Thoracic aorta (tissue), 2 donors: Measurements from ENCODE around the gene SPRTN. TPM values are rescaled to one million over a fixed set of nuclear protein-coding genes. Genes with fewer than 3 reads are reported as not detected.

Experiments used
- ATAC-seq: fragments of 150-250 bp; one replicate; pipeline ENCODE4 v1.8.0; 2017; ENCODE audit warnings: low read depth; ENCODE audit not compliant: insufficient number of reproducible peaks, low FRiP score
- DNase-seq: peaks from one replicate; pipeline ENCODE4 v3.0.0-alpha.2; 2020; ENCODE audit warnings: low spot score
- H3K27ac ChIP-seq, 2 donors: fragments of 200-600 bp; sonication (generic); 1 replicate in 1 of 2; 2 replicates in 1 of 2; pipeline ENCODE4 v1.5.1; 2016; ENCODE audit warnings: mild to moderate bottlenecking in 2 of 2, moderate library complexity in 2 of 2
- H3K27me3 ChIP-seq: fragments of 200-600 bp; sonication (generic); replicated peaks from 2 replicates; pipeline ENCODE4 v1.6.0; 2016; ENCODE audit warnings: mild to moderate bottlenecking; ENCODE audit not compliant: insufficient read depth
- H3K36me3 ChIP-seq: fragments of 200-600 bp; sonication (generic); one replicate; pipeline ENCODE4 v1.5.1; 2016
- H3K4me1 ChIP-seq, 2 donors: fragments of 200-600 bp; sonication (generic); 1 replicate in 1 of 2; 2 replicates in 1 of 2; pipeline versions ENCODE4 v1.5.1 to v1.6.0; 2016; ENCODE audit warnings: low read depth in 2 of 2, mild to moderate bottlenecking in 1 of 2; ENCODE audit not compliant: control insufficient read depth in 1 of 2
- H3K4me3 ChIP-seq: fragments of 200-600 bp; sonication (generic); 2 replicates; pipeline ENCODE4 v1.5.1; 2016; ENCODE audit warnings: mild to moderate bottlenecking
- H3K9me3 ChIP-seq: fragments of 200-600 bp; sonication (generic); 2 replicates; pipeline ENCODE4 v1.5.1; 2016
- CTCF ChIP-seq: fragments of 200-600 bp; sonication (generic); IDR thresholded peaks from one replicate; pipeline ENCODE4 v1.5.1; 2019; ENCODE audit warnings: antibody characterized with exemption
- total RNA-seq, 2 donors: library from RNA; depleted of rRNA; stranded (reverse); fragments of >200 nt; gene quantifications; one replicate each; pipeline versions ENCODE4 v1.1.0 to v1.2.3, GENCODE V29; 2016

The SPRTN gene
- total RNA-seq, 2 donors from 2014 or later, result 12.7 to 18.4 TPM

GRCh38 chr1:231312432-231312788 lies 25.7 kb upstream of the SPRTN start:
- no peak for TF ChIP-seq CTCF
- H3K4me3 ChIP-seq, result no peak overlapping the region
- no peak overlapping the region for H3K27ac ChIP-seq
- no peaks in the 10 kb centered on the region for H3K27me3 ChIP-seq
- no peaks in the 10 kb centered on the region for H3K9me3 ChIP-seq
- no peaks in the 10 kb centered on the region for H3K4me1 ChIP-seq
- ATAC-seq (no peak), DNase-seq (no peak)
- H3K36me3 ChIP-seq, result no peaks in the 10 kb centered on the region

- Histone ChIP-seq H3K27me3 (no peaks in the 10 kb centered on the region), H3K36me3 (no peaks in the 10 kb centered on the region), H3K4me3 (no peak overlapping the region), H3K4me1 (no peaks in the 10 kb centered on the region), H3K27ac (no peak overlapping the region), H3K9me3 (no peaks in the 10 kb centered on the region)
- DNase-seq (no peak), ATAC-seq (no peak)
- TF ChIP-seq CTCF, result no peak
Measured at GRCh38 chr1:231313661-231314060, 24.4 kb upstream of the SPRTN start.

- ATAC-seq (no peak), DNase-seq (no peak)
- TF ChIP-seq CTCF, result no peak
- no peaks in the 10 kb centered on the region for H3K4me1 ChIP-seq
- no peaks in the 10 kb centered on the region for H3K27me3 ChIP-seq
- H3K4me3 ChIP-seq, result no peak overlapping the region
- H3K27ac ChIP-seq, result no peak overlapping the region
- no peaks in the 10 kb centered on the region for H3K9me3 ChIP-seq
- no peaks in the 10 kb centered on the region for H3K36me3 ChIP-seq
Measured at GRCh38 chr1:231315887-231316286, 22.2 kb upstream of the SPRTN start.

GRCh38 chr1:231317306-231318014 lies 20.6 kb upstream of the SPRTN start:
- H3K4me3 ChIP-seq, result no peak overlapping the region
- no peaks in the 10 kb centered on the region for H3K27me3 ChIP-seq
- H3K9me3 ChIP-seq, result no peaks in the 10 kb centered on the region
- TF ChIP-seq CTCF, result no peak
- DNase-seq (no peak), ATAC-seq (no peak)
- H3K4me1 ChIP-seq, result no peaks in the 10 kb centered on the region
- no peaks in the 10 kb centered on the region for H3K36me3 ChIP-seq
- H3K27ac ChIP-seq, result no peak overlapping the region

GRCh38 chr1:231318015-231318355 lies 20.1 kb upstream of the SPRTN start:
- Histone ChIP-seq H3K4me1 (no peaks in the 10 kb centered on the region), H3K36me3 (no peaks in the 10 kb centered on the region), H3K27me3 (no peaks in the 10 kb centered on the region), H3K27ac (no peak overlapping the region), H3K9me3 (no peaks in the 10 kb centered on the region), H3K4me3 (no peak overlapping the region)
- TF ChIP-seq CTCF, result no peak
- ATAC-seq (no peak), DNase-seq (no peak)
